Adrenal gland (tissue), 12 donors: ENCODE results near the gene ROBO2. TPM values are rescaled to one million over a fixed set of nuclear protein-coding genes. Genes with fewer than 3 reads are reported as not detected.

Experiments used
- DNase-seq, 7 donors: peaks; one replicate each; pipeline ENCODE4 v3.0.0-alpha.2; 2019 to 2020
- H3K27ac ChIP-seq, 5 donors: fragments of 200-600 bp; sonication (generic) in 4 of 5; 1 replicate in 3 of 5; 2 replicates in 2 of 5; pipeline versions ENCODE4 v1.5.1 to v1.8.0; 2016 to 2020; ENCODE audit warnings: mild to moderate bottlenecking in 1 of 5
- H3K27me3 ChIP-seq: fragments of 200-600 bp; 2 replicates; pipeline ENCODE4 v1.8.0; 2021
- H3K36me3 ChIP-seq, 2 donors: fragments of 200-600 bp; replicated peaks in 1 of 2; 1 replicate in 1 of 2; 2 replicates in 1 of 2; pipeline versions ENCODE4 v1.5.1 to v1.8.0; 2018 to 2022
- H3K4me1 ChIP-seq, 2 donors: fragments of 200-600 bp; replicated peaks in 1 of 2; 1 replicate in 1 of 2; 2 replicates in 1 of 2; pipeline versions ENCODE4 v1.5.1 to v1.8.0; 2018 to 2021
- H3K4me3 ChIP-seq, 4 donors: fragments of 200-600 bp; sonication (generic) in 3 of 4; one replicate each; pipeline ENCODE4 v1.5.1; 2016 to 2018
- H3K9me3 ChIP-seq, 3 donors: fragments of 200-600 bp; sonication (generic) in 1 of 3; replicated peaks in 1 of 3; 1 replicate in 2 of 3; 2 replicates in 1 of 3; pipeline versions ENCODE4 v1.5.1 to v1.8.0; 2016 to 2021
- POLR2A ChIP-seq, 2 donors: fragments of 450-650 bp; IDR thresholded peaks; one replicate each; pipeline ENCODE4 v1.6.1; 2017; ENCODE audit warnings: antibody characterized with exemption in 2 of 2, mild to moderate bottlenecking in 2 of 2, moderate library complexity in 1 of 2
- WGBS, 4 donors: extraction: QIAGEN DNeasy Blood & Tissue Kit in 2 of 4; methylation state at CpG; one replicate each; pipeline versions ENCODE4 v1.1.5 to v1.1.7; 2013 to 2017; 5-methylcytosine and 5-hydroxymethylcytosine counted together
- intact Hi-C, 2 donors: fragments of 100-400 bp; cut with DNase I; formaldehyde crosslinking; loops; one replicate each; pipeline versions ENCODE4 v1.14.1 to v1.15.0; 2022 to 2023
- polyA plus RNA-seq, 3 donors: library from polyadenylated mRNA; stranded (reverse); fragments of 200-250 nt in 2 of 3; fragments of 350-450 nt in 1 of 3; fragmentation: Illumina TruSeq in 1 of 3; extraction: RNeasy Lipid Tissue Mini Kit (QIAGEN cat#74804) in 1 of 3; gene quantifications; one replicate each; pipeline ENCODE4 v1.2.3, GENCODE V29; 2013 to 2014
- total RNA-seq, 9 donors: library from RNA; depleted of rRNA in 4 of 9; stranded (reverse); fragments of >200 nt in 4 of 9; fragments of 120-200 nt in 1 of 9; fragmentation: NEBNext Ultra II Directional in 1 of 9; extraction: Animal tissue kit (Norgen Biotek cat#: 25700) in 1 of 9; gene quantifications; one replicate each; pipeline versions ENCODE4 v1.1.0 to v1.2.4, GENCODE V29; 2013 to 2023
- TF ChIP-seq, protein P1 (sequence below), 6 experiments: fragments of 450-650 bp in 4 of 6; fragments of 200-600 bp in 2 of 6; sonication (generic) in 1 of 6; IDR thresholded peaks; 1 replicate in 5 of 6; 2 replicates in 1 of 6; pipeline versions ENCODE4 v1.5.1 to v1.8.0; 2016 to 2021; ENCODE audit warnings: antibody characterized with exemption in 6 of 6, mild to moderate bottlenecking in 2 of 6, moderate library complexity in 1 of 6
- donor health status: healthy with polysubstance abuse.
- donor health status: Bipolar disorder and iron deficiency.
- donor health status: DM: yes; HTN: yes; CAD: no.
- donor health status: DM: no; HTN: no; CAD: no.
- donor health status: DM: no; HTN: no; CAD: no.
- donor health status: DM: yes; HTN: yes; CAD: no.

ROBO2 gene
- total and polyA plus RNA-seq, 12 donors, result 0.30 to 9.9 (median 2.5) TPM; not detected in 1

DNA sequence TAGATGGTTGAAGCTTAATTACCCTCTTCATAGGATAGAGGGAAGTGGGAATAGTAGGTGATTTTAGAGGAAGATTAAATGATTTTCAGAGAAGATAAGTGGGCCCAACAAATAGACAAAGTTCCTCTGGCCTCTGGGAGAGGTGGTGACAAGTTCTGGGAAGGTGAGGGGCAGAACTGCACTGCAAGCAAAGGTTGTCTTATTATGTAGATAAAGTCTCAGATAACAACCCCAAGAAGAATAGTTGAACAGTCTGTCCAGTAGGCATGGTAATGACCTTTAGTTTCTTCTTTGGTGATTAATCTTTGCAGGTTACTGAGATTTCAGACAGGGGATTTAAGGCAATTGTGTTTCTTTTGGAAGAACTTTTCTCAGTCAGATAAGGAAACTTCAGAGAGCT is 439.1 kb downstream of the ROBO2 start:
- H3K9me3 ChIP-seq, result no peaks in the 10 kb centered on the region
- H3K27ac ChIP-seq, result no peak overlapping the region
- no peak overlapping the region for H3K4me3 ChIP-seq
- intact Hi-C loops, result no loop called here
- no peak for DNase-seq
- no peaks in the 10 kb centered on the region for H3K27me3 ChIP-seq
- no peaks in the 10 kb centered on the region for H3K4me1 ChIP-seq
- TF ChIP-seq POLR2A (IDR thresholded peaks at IDR 0.05), result no peak
- TF ChIP-seq, protein P1, sequence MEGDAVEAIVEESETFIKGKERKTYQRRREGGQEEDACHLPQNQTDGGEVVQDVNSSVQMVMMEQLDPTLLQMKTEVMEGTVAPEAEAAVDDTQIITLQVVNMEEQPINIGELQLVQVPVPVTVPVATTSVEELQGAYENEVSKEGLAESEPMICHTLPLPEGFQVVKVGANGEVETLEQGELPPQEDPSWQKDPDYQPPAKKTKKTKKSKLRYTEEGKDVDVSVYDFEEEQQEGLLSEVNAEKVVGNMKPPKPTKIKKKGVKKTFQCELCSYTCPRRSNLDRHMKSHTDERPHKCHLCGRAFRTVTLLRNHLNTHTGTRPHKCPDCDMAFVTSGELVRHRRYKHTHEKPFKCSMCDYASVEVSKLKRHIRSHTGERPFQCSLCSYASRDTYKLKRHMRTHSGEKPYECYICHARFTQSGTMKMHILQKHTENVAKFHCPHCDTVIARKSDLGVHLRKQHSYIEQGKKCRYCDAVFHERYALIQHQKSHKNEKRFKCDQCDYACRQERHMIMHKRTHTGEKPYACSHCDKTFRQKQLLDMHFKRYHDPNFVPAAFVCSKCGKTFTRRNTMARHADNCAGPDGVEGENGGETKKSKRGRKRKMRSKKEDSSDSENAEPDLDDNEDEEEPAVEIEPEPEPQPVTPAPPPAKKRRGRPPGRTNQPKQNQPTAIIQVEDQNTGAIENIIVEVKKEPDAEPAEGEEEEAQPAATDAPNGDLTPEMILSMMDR (IDR thresholded peaks at IDR 0.05), result no peak
- no peaks in the 10 kb centered on the region for H3K36me3 ChIP-seq

DNA sequence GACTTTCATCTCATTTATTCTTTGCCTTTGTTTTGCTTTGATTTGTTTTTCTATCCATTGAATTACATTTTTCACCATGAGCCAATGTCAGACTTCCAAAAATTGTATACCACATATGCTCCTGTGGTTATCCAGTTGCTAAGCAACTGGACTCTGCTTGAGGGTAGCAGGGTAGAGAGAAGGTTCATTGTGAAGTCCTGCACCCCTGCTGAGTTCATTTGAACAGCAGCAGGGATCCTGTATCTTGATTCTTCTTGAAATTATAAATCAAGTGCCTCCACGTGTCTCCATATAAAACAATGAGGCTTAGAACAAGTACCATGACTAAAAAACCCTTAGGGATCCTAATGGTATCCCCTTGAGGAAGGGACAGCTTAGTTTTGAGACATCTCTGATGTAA is 449.3 kb downstream of the ROBO2 start:
- no peaks in the 10 kb centered on the region for H3K36me3 ChIP-seq
- TF ChIP-seq, protein P1 (IDR thresholded peaks at IDR 0.05), result no peak
- TF ChIP-seq POLR2A (IDR thresholded peaks at IDR 0.05), result no peak
- no peaks in the 10 kb centered on the region for H3K27me3 ChIP-seq
- intact Hi-C loops, result no loop called here
- no peak for DNase-seq
- WGBS, 4 donors, result 47 to 63% (median 55%) methylated on average over 1 of the region's 1 CpG
- no peak overlapping the region for H3K27ac ChIP-seq
- no peaks in the 10 kb centered on the region for H3K4me1 ChIP-seq
- H3K9me3 ChIP-seq, result no peaks in the 10 kb centered on the region
- H3K4me3 ChIP-seq, result no peak overlapping the region

GRCh38 chr3:77491961-77492360 is 452.1 kb downstream of the ROBO2 start:
- intact Hi-C loops, result no loop called here
- TF ChIP-seq, protein P1 (IDR thresholded peaks at IDR 0.05), result no peak
- no peak for TF ChIP-seq POLR2A (IDR thresholded peaks at IDR 0.05)
- Histone ChIP-seq H3K4me3 (no peak overlapping the region), H3K27me3 (no peaks in the 10 kb centered on the region), H3K9me3 (no peaks in the 10 kb centered on the region), H3K27ac (no peak overlapping the region), H3K4me1 (no peaks in the 10 kb centered on the region), H3K36me3 (no peaks in the 10 kb centered on the region)
- 60 to 76% (median 69%) methylated on average over 1 of the region's 1 CpG for WGBS, 4 donors
- DNase-seq, result no peak

- TF ChIP-seq, protein P1 (IDR thresholded peaks at IDR 0.05), result no peak
- TF ChIP-seq POLR2A (IDR thresholded peaks at IDR 0.05), result no peak
Measured at GRCh38 chr3:77500721-77501120, 460.8 kb downstream of the ROBO2 start.

More at GRCh38 chr3:77500721-77501120, 460.8 kb downstream of the ROBO2 start:
- 60 to 74% (median 66%) methylated on average over 2 of the region's 2 CpGs for WGBS, 4 donors
- Histone ChIP-seq H3K4me3 (no peak overlapping the region), H3K4me1 (no peaks in the 10 kb centered on the region), H3K9me3 (no peaks in the 10 kb centered on the region), H3K27ac (no peak overlapping the region), H3K36me3 (no peaks in the 10 kb centered on the region), H3K27me3 (no peaks in the 10 kb centered on the region)
- no peak for DNase-seq
- intact Hi-C loops, result no loop called here
